Stimulated activated CD8-positive, alpha-beta memory T cell treated with anti-CD3 and anti-CD28 coated beads, Interleukin-4, amount 100 ng/mL, for 24 hours (primary cell): ENCODE data around the gene NUP62.
A peak's percentile ranks its signal among the peaks of the same experiment; 100 is the strongest.

ENCODE experiments used
- DNase-seq: peaks from one replicate; pipeline ENCODE4 v3.0.0-alpha.2; 2020; ENCODE audit warnings: low read depth

NUP62 gene

DNA sequence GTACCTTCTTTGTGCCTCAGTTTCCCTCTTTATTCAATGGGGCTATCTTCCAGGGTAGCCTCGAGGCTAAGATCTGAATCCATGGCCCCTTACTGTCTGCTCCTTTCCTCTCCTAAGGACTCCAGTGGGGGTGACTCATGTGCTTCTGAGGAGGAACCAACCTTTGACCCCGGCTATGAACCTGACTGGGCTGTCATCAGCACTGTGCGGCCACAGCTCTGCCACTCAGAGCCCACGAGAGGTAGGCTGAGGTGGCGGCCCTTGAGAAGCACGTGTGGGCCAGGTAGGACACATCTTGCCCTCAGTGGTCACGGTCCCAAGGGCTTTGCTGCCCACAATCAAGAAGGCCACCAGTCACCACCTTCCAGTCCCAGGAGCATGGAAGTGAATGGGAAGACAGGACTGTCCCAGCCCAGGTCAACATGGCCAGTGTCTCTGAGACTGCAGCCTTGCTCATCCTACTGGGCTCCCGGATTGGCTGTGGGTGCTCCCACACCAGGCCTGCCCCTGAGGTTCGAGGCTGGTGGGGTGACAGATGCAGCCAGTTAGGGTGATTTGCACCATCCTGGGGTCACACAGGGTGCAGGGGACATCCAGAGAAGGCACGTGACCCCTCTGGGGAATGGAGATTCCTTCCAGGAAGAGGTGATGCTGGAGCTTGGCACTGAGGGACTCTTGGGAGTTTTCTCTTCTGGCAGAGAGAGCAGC, 49.0 kb downstream of the NUP62 start:
- no peak for DNase-seq

DNA sequence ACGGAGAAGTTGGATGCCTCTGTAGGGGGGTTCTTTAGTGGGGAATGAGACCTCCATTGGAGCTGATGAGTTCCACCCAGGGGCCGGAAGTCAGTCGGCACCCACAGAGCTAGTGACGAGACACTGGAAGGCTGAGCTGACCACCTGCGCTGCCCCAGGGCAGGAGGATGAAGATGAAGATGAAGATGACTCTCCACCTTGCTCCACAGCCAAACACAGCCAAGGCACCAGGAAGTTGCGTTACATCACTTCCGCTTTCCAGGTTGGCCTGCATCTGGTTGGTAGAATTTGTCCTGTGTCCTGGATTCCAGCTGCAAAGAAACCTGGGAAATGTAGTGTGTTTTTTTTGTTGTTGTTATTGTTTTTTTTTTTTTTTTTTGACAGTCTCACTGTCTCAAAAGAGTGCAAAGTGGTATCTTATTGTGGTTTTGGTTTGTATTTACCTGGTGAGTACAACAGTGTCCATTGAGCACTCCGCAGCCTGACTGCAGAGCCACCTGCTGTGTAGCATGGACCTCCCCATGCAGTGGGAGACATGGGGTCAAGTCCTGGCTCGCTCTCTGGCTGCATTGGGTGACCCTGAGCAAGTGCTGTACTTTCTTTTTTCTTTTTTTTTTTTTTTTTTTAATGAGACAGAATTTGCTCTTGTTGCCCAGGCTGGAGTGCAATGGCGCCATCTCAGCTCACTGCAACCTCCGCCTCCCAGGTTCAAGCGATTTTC, 49.9 kb downstream of the NUP62 start:
- DNase-seq = no peak

DNA sequence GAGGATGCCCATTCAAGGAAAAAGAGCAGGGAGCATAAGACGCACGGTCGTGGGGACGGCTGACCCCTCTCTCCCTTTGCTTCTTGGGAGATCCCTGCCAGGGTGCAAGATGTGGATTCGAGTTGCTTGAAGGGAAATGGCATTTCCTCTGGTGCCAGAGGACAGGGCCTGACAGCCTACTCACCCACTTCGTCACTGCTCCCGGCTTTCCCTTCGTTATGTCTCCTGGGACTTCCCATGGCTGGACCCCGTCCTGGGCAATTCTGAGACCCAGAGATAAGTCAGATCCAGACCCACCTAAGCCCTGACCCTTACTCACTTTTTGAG, 50.6 kb downstream of the NUP62 start:
- no peak for DNase-seq

DNA sequence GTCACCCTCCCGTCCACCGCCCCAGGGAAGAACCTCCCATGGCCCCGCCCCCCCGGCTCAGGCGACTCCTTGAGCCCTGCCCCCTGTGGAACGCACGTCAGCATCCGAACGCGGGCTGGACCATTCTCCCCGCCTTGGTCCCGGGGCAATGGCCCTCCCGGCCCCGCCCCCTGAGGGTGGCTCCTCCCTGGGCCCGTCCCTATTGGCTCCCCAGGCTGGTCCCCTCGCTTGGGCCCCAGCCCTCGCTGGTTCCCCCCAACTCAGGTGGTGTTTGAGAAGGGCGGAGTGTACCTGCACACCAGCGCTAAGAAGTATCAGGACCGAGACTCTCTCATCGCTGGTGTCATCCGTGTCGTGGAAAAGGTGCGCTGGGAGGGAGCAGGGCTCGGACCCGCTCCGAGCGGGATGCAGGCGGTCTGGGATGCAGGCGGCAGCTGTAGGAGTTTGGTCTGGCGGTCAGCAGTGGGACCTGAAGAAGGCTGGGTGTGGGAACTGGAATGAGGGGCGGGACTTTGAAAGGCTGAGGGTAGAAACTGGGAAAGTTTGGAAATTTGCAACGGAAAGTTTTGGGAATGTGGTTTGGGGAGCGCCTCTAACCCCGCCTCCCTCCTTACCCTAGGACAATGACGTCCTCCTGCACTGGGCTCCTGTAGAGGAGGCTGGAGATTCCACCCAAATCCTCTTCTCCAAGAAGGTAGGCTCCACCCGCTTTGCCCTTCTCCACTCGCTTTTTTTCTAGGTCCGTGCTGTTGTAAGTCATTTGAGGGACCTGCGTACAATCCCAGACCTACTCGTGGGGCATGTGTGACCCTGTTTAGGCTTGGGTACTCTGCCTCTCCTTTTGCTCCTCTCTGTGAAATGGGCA, 51.2 kb downstream of the NUP62 start:
- DNase-seq = peak; percentile 99

DNA sequence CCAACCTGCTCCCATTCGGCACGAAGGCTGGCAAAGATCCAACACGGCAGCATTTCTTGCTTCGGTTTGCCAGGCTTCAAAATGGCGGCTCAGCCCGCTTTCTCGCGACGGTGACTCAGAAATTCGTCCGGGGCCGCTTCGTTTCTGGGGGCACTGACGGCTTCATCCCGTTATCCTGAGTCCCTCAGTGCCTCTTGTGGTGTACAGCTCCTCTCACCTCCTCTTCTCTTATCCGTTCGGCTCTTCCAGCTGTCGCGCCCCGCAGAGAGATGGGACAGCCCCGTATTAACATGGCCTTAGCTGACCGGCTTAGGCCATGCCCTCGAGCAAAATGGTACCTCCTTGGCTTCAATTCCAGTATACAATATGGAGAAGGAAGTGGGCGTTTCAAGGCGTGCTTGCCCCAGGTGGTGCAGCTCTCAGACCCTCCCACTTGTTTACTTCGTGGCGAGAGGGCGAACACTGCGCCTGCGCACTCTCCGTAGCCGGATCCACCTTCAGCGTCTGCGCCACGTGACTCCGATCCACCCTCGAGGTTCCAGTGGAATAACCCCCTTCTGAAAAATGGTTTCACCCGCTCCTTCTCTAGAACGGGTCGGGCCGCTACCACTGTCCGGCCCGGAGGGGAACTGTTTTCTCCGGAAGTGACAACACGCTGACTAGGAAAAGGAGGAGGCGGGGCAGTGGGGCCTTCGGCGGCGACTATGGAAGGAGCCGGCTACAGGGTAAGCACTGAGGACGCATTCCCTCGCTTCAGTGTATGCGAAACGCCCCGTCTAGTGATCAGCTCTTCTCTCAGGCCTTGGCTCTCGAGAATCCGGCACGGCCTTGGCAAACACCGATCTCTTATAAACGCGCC, 52.1 kb downstream of the NUP62 start, which contains the start of the genes AKT1S1 and TBC1D17:
Gene AKT1S1 (minus strand): TSS at position 336 of the 859 bp plus-strand sequence. CDS start 4,060 bp downstream, outside the sequence.
Gene TBC1D17 (plus strand): TSS at position 683 of the 859 bp plus-strand sequence. CDS start 22 bp downstream, at position 705.
- DNase-seq = peak; percentile 95

- peak; percentile 94 for DNase-seq
These were observed 52.8 kb downstream of the NUP62 start for GRCh38 chr19:49876422-49877019.

GRCh38 chr19:49875857-49876421, 53.4 kb downstream of the NUP62 start:
- DNase-seq = peak; percentile 41

- no peak for DNase-seq
These were observed 54.1 kb downstream of the NUP62 start for GRCh38 chr19:49875177-49875576.

DNA sequence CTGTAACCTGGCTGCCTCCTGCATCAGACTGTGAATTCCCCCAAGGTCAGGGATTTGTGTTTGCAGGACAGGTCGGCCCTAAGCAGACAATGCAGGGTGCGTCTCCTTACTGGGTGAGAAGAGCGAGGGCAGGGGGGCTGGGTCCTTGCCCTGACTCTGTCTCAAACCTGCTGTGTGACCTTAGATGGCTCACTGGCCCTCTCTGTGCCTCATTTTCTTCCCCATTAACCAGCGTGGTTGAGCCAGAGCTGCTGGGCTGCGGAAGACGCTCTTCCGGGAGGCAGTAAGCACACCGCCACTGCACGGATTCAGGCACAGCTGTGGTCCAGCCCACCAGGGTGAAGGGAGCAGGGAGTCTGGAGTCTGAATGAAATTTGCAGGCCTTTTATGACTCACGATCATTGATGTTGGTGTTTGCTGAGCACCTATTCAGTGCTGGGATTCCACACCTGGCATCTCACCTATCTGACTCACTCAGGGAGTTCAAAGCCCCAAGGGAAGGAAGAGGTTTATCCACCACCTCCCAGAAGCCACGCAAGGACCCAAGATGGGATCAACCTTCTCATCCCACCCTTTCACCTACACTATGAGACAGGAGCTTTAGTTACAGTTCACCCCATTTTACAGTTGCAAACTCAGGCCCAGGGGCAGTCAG, 54.7 kb downstream of the NUP62 start:
- DNase-seq = no peak

DNA sequence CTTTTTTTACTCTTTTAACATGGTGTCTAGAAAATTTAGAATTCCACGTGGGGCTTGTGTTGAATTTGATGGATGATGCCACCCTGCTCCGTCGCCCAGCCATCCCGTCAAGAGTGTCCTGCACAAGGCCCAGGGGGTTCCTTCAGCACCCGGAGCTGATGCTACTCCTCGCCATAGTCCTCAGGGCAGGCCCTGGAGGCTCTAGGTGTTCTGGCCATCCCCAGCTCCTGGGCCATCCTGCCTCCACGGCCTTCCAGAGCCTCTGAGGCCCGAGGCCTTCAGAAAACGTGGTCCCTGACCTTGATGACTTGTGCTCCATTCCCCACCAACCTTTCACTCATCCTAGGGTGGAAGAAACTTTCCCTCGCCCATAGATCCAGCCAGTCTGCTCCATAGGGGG, 55.5 kb downstream of the NUP62 start:
- no peak for DNase-seq

DNA sequence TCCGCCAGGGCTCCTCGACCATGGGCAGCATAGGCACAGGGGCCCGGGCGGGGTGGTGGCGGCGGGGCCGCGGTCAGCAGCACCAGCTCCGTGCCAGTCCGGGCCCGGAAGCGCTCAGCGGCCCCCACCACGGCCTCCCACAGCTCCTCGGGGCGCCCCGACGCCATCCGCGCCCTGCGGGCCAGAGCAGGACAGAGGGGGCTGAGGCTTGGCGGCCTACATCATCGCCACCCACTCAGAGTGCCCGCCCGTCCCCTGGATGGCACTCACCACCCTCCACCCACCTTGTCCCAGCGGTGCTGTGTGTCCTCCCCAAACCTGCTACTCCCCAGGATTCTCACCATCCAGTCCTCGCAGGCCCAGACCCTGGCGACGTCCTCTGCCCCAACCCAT, 56.2 kb downstream of the NUP62 start:
- no peak for DNase-seq

GRCh38 chr19:49872245-49873128, 56.8 kb downstream of the NUP62 start:
- DNase-seq = no peak

DNA sequence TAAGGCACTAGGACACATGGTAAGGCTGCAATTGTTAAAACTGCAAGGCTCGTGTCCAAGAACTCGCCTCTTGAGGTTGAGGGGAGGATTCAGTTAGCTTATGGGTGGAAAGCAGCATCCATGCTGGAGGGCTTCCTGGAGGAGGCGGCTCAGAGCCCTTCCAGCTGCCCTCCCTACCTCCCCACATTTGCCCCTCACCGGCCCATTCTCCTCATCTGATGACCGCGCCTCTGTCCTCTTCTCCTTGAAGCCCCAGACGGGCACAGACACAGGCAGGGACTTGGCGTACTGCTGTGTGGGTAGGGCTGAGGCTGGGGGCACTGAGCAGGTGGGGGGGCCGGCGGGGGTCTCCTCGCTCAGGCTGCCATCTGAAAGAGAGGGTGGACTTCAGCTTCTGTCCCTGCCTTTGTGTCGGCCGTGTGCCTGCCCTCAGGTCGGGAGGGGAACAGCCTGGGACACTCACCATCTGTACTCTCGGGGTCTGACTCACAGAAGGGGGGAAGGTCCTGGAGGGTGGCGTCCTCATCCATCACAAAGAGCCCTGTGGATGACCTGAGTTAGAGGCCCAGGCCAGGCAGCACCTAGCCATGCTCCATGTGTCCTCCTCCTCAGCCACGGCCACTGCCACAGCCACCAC, 57.8 kb downstream of the NUP62 start:
- no peak for DNase-seq

DNA sequence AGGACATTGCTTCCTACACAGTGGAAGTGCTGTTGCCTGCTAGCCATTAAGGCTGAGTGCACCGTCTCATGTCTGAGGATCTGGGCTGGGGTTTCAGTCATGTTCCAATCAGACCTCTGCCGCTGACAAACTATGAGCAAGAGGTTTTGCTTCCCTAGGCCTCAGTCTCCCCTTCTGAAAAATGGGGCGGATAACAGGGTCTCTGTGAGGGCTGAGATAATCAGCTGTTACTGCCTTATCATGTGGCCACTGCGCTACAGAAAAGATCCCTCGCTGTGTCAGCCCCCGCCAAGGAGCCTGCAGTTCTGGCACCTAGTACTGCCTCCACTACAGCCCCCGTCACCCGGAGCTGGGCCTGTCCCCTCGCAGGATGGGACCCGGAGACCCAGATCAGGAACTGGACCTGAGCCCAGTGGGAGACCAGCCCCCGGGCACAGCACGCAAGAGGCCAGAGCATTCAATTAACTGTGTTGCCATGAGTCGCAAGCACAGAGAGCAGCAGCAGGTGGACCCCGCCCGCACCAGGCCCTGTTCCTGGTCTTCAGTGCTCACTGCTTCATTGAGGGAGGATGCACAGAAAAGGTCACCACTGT, 58.9 kb downstream of the NUP62 start:
- no peak for DNase-seq

- DNase-seq = peak; percentile 82
These were observed 59.6 kb downstream of the NUP62 start for GRCh38 chr19:49869484-49870308.

- no peak for DNase-seq
These were observed 60.3 kb downstream of the NUP62 start for GRCh38 chr19:49869009-49869483.
